Measurements from ENCODE around the gene ERI3.

ERI3 gene

GRCh38 chr1:44263568-44264450, 91.2 kb downstream of the ERI3 start:
- no peak for DNase-seq (ENCODE audit: low read depth in 2 of 3, low spot score in 1 of 3)

DNA sequence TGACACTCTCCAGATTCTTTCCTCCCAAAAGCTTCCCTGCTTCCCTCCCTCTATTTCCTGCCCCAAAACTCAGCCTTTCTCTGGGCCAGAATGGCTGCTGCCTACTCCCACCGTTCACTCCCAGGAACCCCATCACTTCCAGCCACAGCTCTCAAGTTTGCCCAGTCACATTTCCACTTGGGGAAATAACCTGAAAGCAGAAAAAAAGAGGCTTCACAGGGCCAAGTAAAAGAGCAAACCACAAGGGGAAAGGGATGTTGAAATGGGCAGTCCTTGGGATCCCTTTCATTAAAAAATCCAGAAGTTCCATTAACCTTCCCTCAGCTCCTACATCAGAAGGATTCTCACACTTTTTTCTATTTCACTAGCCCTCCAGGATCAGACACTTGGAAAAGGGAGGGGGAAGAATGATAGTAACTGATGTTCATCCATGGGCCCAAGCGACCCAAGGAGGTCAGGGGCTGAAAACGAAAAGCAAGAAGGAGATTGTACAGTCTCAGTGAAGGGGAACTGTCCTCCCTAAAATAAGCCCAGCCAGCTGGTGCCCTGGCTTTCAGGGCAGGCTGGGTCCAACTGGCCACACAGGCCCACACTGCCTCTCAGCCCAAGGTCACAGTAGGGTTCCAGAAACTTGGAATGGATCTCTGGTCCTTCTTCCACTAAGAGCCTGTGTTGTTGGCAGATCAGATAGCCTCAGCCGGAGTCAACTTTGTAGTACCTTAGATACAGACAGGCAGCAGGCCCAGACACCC, 92.1 kb downstream of the ERI3 start:
- no peak for DNase-seq (ENCODE audit: low read depth in 2 of 3, low spot score in 1 of 3)

- DNase-seq (ENCODE audit: low read depth in 2 of 3, low spot score in 1 of 3), result no peak
Observed at GRCh38 chr1:44262414-44262813, 92.6 kb downstream of the ERI3 start.

DNA sequence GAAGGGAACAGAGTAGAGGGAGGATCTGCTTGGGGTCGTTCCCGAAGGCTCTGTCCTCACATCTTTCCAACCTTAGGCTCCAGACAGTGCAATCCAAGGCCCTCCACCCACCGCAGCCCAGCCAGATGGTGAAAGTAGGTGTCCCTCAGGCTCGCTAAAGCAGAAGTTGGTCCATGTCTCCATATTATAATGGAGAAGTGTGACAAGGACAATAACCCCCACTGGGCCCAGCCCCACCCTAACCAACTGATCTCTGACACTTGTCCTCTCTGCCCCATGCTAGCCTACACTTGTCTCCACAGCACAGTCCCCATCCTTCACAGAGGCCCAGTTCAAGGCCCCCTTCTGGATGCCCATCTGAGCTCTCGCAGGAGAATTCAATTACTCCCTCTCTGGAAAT, 93.1 kb downstream of the ERI3 start:
- no peak for DNase-seq (ENCODE audit: low read depth in 2 of 3, low spot score in 1 of 3)

- DNase-seq (ENCODE audit: low read depth in 2 of 3, low spot score in 1 of 3), result no peak
Observed at GRCh38 chr1:44261171-44261817, 93.8 kb downstream of the ERI3 start.

GRCh38 chr1:44260792-44261170, 94.3 kb downstream of the ERI3 start:
- no peak for DNase-seq (ENCODE audit: low read depth in 2 of 3, low spot score in 1 of 3)

- no peak for DNase-seq (ENCODE audit: low read depth in 2 of 3, low spot score in 1 of 3)
Observed at GRCh38 chr1:44259090-44259489, 96.0 kb downstream of the ERI3 start.

GRCh38 chr1:44256762-44257554, 98.1 kb downstream of the ERI3 start:
- no peak for DNase-seq (ENCODE audit: low read depth in 2 of 3, low spot score in 1 of 3)

- DNase-seq (ENCODE audit: low read depth in 2 of 3, low spot score in 1 of 3), result peak in 2 of 3 donors; percentile 1 to 32
Observed at GRCh38 chr1:44254392-44254910, 100.6 kb downstream of the ERI3 start.

DNA sequence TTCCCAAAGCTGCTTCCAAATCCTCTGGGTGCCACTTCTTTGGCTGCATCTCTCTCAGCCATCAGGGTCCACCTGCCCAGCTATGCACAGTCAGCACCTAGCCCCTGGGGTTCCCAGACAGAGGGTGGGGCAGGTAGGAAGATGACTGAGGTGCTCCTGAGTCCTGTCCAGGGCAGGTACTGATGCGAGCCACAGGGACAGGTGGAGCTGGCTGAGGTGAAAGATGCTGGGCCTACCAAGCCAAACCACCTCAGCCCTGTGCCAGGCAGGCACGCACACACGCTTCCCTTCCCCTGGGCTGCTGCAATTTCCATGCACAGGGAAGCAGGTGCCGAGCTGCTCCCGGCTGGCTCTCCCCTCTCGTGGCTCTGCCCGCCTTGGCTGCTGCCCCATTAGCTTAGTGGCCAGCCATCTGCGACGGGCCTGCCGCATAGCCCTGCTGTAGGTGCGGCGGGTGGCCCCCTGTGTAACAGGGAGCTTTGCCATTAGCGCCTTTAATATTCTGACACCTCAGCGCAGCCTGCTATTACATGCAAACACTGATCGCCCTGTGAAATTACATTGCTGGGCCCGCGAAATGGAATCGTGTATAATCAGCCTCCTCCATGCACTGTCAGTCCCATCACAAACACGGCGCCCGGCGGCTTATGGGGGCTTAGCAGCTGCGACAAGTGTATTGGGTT, 102.9 kb downstream of the ERI3 start:
- DNase-seq (ENCODE audit: low read depth in 2 of 3, low spot score in 1 of 3), result no peak

- no peak for DNase-seq (ENCODE audit: low read depth in 2 of 3, low spot score in 1 of 3)
Observed at GRCh38 chr1:44251486-44251885, 103.6 kb downstream of the ERI3 start.

GRCh38 chr1:44250068-44250781, 104.8 kb downstream of the ERI3 start:
- no peak for DNase-seq (ENCODE audit: low read depth in 2 of 3, low spot score in 1 of 3)

GRCh38 chr1:44249543-44249942, 105.5 kb downstream of the ERI3 start:
- no peak for DNase-seq (ENCODE audit: low read depth in 2 of 3, low spot score in 1 of 3)

GRCh38 chr1:44246806-44247205, 108.3 kb downstream of the ERI3 start:
- no peak for DNase-seq (ENCODE audit: low read depth in 2 of 3, low spot score in 1 of 3)

DNA sequence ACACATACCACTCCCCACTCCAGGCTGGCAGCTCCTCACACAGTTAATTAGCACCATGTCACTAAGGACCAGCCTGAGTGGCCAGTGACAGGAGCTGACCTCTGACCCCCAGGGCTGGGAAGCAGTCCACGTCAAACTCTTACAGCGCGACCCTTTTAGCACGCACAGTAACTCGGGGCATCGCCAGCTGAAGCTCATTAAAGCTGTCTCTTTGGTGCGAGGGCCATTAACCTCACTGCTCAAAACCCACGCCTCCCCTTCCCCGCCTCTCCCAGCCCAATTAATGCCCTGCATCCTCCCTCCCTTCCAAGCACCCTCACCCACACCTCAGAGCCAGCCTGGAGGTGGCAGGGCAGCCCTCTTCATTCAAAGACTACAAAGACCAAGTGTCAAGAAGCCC, 110.1 kb downstream of the ERI3 start:
- no peak for DNase-seq (ENCODE audit: low read depth in 2 of 3, low spot score in 1 of 3)

- no peak for DNase-seq (ENCODE audit: low read depth in 2 of 3, low spot score in 1 of 3)
Observed at GRCh38 chr1:44243782-44244495, 111.1 kb downstream of the ERI3 start.

- DNase-seq (ENCODE audit: low read depth in 2 of 3, low spot score in 1 of 3), result no peak
Observed at GRCh38 chr1:44242746-44243145, 112.3 kb downstream of the ERI3 start.

DNA sequence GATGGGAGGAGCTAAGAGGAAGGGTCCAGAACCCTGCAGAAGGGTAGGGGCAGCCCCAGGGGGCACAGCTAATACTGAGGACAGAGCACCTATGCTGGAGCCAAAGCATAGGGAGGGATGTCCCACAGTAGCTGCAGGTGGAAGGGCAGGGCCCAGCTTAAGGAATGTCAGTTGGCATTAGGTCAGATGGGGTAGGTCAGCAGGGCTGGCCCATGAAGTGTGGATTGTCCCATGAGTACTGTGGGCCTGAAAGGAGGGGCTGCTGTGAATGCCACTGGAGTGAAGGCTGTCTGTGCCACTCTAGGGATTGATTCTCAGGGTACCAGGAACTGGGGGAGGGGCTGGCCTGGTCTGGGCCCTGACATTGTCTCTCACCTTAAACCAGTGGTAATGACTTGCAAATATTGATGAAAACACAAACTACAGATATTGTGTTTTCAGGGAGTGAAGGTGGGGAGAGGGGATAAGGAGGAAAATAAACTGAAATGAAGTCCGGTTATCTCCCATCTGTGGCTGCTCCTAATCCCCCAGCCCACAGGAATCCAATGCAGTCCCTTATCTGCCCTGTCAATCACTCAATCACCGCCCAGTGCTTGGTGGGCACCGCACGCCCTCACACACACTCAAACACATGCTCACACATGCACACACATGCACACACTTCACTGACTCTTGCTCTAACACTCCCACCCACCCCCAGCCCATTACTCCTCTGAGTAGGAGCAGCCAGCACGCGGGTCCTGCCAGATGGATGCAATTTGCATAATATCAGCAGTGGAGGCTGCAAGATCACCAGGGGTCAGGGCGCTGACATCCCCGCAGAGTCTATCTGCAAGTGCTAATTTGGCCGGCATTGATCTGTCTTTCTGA, 114.0 kb downstream of the ERI3 start:
- DNase-seq (ENCODE audit: low read depth in 2 of 3, low spot score in 1 of 3), result no peak
